Prostate gland (tissue), 2 donors: ENCODE data around the gene KRTAP3-2.

ENCODE experiments used
- POLR2A ChIP-seq: fragments of 450-650 bp; IDR thresholded peaks from one replicate; pipeline ENCODE4 v1.6.1; 2016; ENCODE audit warnings: antibody characterized with exemption, mild to moderate bottlenecking
- TF ChIP-seq, protein P1 (sequence below), 4 experiments: fragments of 200-600 bp in 2 of 4; fragments of 450-650 bp in 2 of 4; sonication (generic) in 2 of 4; IDR thresholded peaks; 1 replicate in 3 of 4; 2 replicates in 1 of 4; pipeline ENCODE4 v1.5.1; 2016 to 2019; ENCODE audit warnings: antibody characterized with exemption in 4 of 4, mild to moderate bottlenecking in 2 of 4, moderate library complexity in 2 of 4

DNA sequence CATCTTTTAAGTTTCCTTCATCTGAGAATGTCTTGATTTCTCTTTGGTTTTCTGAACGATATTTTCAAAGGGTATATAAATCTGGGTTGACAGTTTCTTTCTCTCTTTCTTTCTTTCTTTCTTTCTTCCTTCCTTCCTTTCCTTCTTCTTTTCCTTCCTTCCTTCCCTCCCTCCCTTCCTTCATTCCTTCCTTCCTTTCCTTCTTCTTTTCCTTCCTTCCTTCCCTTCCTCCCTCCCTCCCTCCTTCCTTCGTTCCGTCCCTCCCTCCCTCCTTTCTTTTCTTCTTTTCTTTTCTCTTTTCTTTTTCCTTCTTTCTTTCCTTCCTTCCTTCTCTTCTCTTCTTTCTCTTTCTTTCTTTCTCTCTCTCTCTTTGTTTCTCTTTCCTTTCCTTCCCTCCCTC is 25.3 kb downstream of the KRTAP3-2 start:
- TF ChIP-seq, protein P1, sequence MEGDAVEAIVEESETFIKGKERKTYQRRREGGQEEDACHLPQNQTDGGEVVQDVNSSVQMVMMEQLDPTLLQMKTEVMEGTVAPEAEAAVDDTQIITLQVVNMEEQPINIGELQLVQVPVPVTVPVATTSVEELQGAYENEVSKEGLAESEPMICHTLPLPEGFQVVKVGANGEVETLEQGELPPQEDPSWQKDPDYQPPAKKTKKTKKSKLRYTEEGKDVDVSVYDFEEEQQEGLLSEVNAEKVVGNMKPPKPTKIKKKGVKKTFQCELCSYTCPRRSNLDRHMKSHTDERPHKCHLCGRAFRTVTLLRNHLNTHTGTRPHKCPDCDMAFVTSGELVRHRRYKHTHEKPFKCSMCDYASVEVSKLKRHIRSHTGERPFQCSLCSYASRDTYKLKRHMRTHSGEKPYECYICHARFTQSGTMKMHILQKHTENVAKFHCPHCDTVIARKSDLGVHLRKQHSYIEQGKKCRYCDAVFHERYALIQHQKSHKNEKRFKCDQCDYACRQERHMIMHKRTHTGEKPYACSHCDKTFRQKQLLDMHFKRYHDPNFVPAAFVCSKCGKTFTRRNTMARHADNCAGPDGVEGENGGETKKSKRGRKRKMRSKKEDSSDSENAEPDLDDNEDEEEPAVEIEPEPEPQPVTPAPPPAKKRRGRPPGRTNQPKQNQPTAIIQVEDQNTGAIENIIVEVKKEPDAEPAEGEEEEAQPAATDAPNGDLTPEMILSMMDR (IDR thresholded peaks at IDR 0.05) = no peak
- TF ChIP-seq POLR2A = no peak
